SW 1271 (cell line): ENCODE measurements around the gene TBC1D2B.

Experiments
- DNase-seq, 2 experiments: peaks; one replicate each; lab custom pipeline; 2025; lab: John Stamatoyannopoulos, UW

The TBC1D2B gene

DNA sequence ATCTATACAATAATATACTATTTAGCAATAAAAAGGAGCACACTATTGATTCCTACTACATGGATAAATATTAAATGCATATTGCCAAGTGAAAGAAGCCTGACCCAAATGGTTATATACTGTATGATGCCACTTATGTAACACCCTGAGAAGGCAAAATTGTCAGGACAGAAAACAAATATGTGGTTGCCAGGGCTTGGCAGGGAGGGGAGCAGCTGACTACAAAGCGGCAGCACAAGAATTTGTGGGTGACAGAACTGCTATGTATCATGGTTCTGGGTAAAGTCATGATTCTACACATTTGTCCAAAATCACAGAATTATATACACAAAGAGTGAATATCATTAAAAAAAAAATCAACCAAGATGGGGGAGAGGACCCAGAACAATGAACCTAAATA, 22.5 kb downstream of the TBC1D2B start:
- no peak for DNase-seq

- DNase-seq = no peak
These were observed 23.0 kb downstream of the TBC1D2B start for GRCh38 chr15:78054518-78054917.

- no peak for DNase-seq
These were observed 25.0 kb downstream of the TBC1D2B start for GRCh38 chr15:78052545-78052944.

GRCh38 chr15:78052001-78052401, 25.5 kb downstream of the TBC1D2B start:
- no peak for DNase-seq

- no peak for DNase-seq
These were observed 25.9 kb downstream of the TBC1D2B start for GRCh38 chr15:78051596-78051995.

DNA sequence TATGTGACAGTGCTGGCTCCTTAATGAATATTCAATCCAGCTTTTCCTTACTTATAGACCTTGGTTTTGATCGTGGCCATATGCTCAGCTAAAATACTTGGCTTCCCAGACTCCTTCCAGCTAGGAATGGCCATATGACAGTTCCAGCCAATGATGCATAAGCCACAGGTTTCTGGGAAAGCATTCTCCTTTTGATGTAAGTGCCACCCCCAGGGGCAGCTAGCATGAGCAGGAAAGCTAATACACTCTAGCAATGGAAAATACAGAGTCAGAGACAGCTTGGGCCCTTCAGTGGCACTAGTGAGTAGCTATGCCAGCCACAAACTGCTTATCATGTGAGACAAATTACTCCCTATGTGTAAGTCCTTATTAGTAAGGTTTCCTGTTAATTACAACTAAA, 26.7 kb downstream of the TBC1D2B start:
- no peak for DNase-seq

DNA sequence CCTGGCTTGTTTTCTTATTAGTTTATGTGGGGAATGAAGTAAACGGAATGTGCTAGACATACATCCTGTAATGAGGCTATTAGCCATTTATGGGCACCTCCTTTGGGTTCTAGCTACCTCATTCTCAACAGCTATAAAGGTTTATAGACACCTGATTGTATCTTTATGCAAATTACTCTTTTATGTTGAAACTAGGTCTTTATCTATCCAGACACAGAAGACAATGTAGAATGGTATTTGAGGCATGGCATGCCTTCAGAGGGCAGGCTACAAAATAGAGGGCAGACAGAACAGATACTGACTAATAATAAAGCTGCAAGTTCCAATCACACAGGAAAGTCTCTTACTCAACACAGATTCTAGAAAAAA, 27.1 kb downstream of the TBC1D2B start:
- DNase-seq = no peak

- DNase-seq = no peak
These were observed 27.6 kb downstream of the TBC1D2B start for GRCh38 chr15:78049691-78050440.

GRCh38 chr15:78048628-78048920, 28.9 kb downstream of the TBC1D2B start:
- DNase-seq = no peak

DNA sequence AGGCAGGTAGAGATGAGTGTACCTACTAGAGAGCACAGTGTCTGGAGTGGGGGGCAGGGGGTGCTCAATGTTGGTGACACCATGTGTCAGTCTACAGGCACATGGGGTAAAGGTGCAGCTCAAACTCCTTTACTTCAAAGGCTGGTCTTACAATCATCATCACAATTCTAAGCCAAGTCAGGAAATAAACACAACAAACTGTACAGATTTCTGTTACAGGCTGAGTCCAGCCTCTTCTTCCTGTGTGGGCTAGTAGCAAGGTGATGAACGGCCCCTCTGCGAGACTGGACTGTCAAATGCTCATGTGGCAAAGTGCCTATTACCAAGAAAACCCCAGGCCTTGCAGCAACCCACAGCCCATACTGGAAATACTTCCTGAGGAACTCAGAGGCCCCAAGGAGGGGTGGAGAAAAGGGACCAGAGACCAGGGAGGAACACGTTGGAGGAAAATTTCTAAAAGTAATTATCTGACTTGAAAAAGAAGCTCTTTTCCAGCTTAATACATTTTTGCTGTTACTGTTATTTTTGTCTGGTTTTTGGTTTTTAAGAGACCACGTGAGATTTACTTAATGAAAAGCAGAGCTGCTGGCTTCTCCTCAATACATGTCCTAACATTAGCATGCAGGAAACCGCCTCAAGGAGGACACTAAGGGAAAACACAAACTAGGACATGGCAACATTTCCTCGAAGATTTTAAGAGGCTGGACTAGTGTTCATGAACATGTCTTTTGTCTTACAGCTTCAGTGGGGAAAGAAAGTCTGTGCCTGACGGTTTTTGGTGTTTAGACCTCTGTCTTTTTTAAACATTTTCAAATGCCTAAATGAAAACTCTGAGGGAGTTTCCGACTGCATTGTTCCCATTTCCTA, 29.5 kb downstream of the TBC1D2B start:
- DNase-seq = no peak

GRCh38 chr15:78046796-78047341, 30.6 kb downstream of the TBC1D2B start:
- no peak for DNase-seq

GRCh38 chr15:78045189-78045588, 32.3 kb downstream of the TBC1D2B start:
- DNase-seq = no peak

- DNase-seq = no peak
These were observed 32.9 kb downstream of the TBC1D2B start for GRCh38 chr15:78044407-78045155.

- no peak for DNase-seq
These were observed 35.6 kb downstream of the TBC1D2B start for GRCh38 chr15:78041946-78042345.

- no peak for DNase-seq
These were observed 36.8 kb downstream of the TBC1D2B start for GRCh38 chr15:78040653-78041244.

DNA sequence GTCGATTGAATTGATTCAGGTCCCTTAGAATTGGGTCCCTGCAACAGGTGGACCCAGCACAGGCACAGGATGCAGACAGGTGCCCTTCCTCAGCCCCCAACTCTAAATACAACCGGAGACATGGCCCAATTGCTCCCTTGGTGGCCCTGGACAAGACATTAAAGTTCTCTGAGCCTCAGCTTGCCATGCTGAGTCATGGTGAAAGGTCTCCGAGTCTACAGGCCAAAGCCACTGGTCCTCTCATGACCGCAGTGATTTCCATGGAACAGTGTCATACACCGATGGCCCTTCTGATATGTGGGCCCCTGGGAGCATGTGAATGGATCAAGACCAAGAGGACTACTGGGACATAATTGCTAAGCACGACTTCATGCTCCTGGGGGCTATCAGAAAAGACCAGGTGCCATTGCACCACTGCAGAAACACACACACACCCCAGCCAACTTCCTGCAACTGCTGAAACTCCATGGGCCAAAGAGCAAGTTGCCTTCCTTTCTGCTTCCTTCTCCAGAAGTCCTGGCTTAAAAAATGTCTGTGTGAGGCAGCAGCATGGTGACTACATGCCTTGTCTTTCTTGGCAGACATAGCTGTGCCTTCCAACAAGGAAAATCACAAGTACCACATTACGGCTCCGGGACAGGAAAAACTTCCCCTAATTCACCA, 38.8 kb downstream of the TBC1D2B start:
- no peak for DNase-seq

DNA sequence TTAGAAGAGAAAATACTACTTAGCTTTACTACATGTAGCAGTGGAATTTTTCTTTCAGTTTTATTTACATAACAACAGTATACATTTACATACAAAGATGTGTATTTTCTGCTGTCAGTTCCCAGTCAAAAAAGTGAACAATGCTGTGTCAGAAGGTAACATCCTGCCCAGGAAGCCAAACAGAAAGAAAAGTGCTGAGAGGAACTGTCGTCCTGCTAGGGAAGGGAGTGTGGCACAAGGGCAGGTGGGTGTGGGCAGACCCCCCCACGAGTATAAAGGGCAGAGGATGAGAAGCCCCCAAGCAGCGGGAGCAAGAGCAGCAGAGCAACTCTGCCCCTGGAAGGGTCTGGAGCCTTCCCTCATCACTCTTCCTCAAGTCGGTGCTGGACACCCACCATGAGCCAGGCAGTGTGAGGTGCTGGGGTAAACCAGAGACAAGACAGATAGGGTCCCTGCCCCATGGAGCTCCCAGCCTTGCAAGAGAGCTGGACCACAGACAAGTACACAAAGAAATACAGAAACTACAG, 39.7 kb downstream of the TBC1D2B start:
- no peak for DNase-seq

- DNase-seq = no peak
These were observed 40.2 kb downstream of the TBC1D2B start for GRCh38 chr15:78037328-78037727.

DNA sequence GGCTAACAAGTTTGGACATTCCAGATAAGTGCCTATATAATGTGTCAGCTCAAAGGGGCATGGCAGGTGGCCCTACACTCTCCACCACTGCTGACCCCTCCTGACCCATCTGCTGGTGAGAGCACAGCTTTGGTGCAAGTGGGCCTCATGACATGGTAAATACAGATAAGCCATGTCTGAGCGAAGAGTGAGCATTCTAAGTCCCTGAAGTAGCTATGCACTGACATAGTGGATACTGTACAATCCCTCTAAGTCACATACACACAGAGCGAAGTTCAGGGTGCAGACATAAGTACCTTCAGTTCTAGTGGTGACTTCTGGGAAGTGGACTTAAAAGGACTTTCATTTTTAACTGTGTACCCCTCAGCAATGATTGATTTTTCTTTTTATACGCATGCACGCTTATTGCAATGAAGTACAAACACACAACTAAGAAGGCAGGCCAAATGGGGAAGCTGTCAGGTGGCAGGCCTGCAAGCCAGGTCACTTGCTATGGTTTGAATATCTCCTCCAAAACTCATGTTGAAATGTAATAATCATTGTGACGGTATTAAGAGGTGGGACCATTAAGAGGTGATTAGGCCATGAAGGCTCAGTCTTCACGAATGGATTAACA, 41.5 kb downstream of the TBC1D2B start:
- no peak for DNase-seq

DNA sequence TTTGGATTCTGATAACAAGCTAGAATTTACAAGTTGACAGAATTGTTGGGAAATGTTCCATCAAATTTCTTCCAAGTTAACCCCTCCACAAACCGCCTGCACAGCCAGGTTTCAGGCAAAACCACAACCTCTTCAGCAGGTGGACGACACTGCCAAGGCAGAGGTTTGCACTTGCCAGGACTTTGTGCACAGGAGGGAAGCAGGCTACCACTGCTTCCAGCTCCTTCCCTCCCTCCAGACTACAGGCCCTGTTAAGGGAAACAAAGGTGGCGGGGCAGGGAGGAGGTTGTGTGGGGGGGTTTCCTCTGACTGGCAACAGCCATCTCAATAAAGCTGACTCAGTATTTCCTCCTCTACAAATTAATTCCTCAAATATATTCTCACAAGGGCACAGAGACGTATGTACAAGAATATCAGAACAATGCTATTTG, 42.2 kb downstream of the TBC1D2B start:
- no peak for DNase-seq
